HG02870 (cell line): Measurements from ENCODE around the gene VPS51.

Experiments used
- ATAC-seq: cut with Tn5 transposase; IDR thresholded peaks from one replicate; pipeline ENCODE4 v1.9.1; 2021; ENCODE audit warnings: mild to moderate bottlenecking, moderate library complexity; ENCODE audit not compliant: unreplicated experiment

Gene VPS51

GRCh38 chr11:65104628-65105027, 8.6 kb downstream of the VPS51 start:
- no peak for ATAC-seq

- ATAC-seq, result no peak
These were observed 11.1 kb downstream of the VPS51 start for GRCh38 chr11:65107078-65107477.

GRCh38 chr11:65107751-65108468, 11.9 kb downstream of the VPS51 start:
- no peak for ATAC-seq

DNA sequence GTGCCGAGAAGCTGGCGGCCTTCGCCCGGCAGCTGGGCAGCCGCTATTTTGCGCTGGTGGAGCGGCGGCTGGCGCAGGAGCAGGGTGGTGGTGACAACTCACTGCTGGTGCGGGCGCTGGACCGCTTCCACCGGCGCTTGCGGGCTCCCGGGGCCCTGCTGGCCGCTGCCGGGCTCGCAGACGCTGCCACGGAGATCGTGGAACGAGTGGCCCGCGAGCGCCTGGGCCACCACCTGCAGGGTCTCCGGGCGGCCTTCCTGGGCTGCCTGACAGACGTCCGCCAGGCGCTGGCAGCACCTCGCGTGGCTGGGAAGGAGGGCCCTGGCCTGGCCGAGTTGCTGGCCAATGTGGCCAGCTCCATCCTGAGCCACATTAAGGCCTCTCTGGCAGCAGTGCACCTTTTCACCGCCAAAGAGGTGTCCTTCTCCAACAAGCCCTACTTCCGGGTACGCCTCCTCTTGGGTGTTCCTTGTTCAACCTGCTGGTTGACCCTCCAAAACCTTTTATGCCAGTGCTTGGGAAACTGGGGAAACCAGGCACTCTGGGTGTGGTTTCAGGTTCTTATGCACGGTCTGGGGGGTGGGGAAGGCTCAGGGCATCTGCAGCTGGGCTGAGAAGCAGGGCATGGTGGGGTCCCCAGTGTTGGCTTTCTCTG, 12.6 kb downstream of the VPS51 start:
- ATAC-seq, result no peak

DNA sequence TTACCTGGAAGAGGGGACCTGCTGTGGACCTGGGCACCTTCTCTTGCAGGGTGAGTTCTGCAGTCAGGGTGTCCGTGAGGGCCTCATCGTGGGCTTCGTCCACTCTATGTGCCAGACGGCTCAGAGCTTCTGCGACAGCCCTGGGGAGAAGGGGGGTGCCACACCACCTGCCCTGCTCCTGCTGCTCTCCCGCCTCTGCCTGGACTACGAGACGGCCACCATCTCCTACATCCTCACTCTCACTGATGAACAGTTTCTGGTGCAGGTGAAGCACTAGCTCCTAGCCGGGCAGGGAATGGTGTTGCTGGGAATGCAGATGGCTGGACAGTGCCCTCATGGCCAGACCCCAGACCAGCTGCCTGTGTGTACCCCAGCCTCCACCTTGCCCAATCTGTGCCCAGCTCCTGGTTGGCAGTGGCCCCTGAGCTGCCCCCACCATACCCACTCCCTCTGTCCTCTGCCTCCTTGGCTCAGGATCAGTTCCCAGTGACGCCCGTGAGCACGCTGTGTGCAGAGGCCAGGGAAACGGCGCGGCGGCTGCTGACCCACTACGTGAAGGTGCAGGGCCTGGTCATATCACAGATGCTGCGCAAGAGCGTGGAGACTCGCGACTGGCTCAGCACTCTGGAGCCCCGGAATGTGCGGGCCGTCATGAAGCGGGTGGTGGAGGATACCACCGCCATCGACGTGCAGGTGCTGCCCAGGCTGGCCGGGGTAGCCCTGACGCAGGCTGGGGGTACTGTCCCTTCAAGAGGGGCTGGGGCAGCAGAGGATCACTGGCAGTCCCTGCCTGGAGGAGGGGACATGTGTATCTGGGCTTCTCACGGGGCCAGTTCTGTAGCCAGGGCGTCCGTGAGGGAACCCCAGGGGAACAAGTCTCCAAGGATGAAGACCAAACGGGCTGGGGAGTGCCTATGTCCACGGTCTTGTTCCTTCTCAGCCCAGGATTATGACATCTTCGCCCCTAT, 13.5 kb downstream of the VPS51 start:
- ATAC-seq, result no peak

- ATAC-seq, result no peak
These were observed 14.4 kb downstream of the VPS51 start for GRCh38 chr11:65110354-65110861.

DNA sequence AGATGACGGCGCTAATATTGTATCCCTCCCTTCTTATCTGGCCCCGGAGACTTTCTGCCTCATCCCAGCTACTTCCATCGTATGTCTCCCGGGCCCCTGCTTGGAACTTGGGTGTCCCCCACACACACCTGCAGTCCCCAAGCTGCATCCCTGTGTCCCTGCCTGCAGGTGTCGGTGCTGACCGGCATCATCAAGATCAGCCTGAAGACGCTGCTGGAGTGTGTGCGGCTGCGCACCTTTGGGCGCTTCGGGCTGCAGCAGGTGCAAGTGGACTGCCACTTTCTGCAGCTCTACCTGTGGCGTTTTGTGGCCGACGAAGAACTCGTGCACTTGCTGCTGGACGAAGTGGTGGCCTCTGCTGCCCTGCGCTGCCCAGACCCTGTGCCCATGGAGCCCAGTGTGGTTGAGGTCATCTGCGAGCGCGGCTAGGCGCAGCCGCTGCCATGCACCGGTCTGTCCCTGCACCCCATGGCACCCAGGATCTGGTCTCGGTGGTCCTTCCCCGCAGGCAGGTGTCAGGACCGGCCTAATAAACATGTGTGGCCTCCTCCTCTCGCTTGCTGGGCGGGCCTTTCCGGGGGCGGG, 15.2 kb downstream of the VPS51 start:
- no peak for ATAC-seq

GRCh38 chr11:65111744-65112545, 15.9 kb downstream of the VPS51 start, which contains the start of gene TM7SF2:
TSS of gene TM7SF2 (plus strand) at chr11:65111872. CDS start at chr11:65112016, 144 bp downstream.
- ATAC-seq, result peak; percentile 53

GRCh38 chr11:65112546-65113360, 16.7 kb downstream of the VPS51 start:
- ATAC-seq, result peak; percentile 32

GRCh38 chr11:65113361-65113756, 17.3 kb downstream of the VPS51 start:
- ATAC-seq, result no peak

GRCh38 chr11:65113839-65114238, 17.8 kb downstream of the VPS51 start:
- no peak for ATAC-seq

DNA sequence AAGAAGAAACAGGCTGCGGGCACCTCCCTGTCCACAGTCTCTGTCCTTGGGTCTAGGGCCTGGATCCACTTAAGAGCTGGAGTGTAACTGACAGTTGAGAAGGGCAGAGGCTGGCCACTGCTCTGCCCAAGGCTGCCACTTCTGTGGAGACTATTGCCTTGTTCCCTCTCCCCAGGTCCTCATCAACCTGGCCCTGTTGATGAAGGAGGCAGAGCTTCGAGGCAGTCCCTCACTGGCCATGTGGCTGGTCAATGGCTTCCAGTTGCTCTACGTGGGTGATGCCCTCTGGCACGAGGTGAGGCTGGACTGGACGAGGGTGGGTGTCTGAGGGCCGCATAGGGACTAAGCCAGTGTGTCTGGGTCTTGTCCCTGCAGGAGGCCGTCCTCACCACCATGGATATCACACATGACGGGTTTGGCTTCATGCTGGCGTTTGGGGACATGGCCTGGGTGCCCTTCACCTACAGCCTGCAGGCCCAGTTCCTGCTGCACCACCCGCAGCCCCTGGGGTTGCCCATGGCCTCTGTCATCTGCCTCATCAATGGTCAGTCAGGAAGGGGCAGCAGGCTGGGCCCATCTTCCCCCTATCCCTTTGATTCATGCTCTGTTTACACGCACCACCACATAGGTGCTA, 18.6 kb downstream of the VPS51 start:
- no peak for ATAC-seq

GRCh38 chr11:65115361-65116082, 19.5 kb downstream of the VPS51 start:
- ATAC-seq, result no peak

DNA sequence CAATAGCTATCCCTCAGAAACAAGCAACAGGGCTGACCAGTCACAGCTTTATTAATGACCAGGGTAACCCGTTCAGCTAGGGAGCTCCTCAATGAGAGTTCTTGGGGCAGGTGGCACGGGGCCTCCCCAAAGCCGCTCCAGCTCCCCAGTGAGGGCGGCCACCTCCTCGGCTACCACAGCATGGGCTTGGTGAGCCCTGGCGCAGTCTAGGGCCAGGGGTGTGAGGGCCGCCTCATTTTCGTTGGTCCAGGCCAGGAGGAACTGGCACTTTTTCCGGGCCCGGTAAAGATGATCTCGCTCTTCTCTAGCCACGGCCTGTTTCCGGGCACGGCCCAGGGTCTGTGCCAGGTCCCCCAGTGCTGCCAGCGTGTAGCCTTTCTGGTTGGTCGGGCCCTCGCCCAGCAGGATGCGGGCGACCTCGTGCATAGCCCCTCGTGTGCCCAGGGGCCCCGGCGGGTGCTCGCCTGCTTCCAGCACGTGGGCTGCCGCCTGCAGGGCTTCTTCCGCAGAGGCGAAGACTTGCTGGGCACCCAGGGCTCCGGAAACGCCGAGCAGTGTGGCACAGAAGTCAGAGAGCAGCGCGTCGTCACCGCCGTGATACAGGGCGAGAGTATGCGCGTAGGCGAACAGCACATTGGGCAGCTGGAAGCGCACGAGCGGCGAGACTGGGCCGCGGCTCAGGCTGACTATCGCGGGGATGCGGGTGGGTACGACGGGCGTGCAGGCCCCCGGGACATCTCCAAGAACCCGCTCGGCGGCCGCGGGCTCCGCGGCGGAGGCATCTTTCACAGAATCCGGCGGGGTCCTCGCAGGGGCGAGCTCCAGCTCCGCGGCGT, 20.6 kb downstream of the VPS51 start:
- ATAC-seq, result no peak

DNA sequence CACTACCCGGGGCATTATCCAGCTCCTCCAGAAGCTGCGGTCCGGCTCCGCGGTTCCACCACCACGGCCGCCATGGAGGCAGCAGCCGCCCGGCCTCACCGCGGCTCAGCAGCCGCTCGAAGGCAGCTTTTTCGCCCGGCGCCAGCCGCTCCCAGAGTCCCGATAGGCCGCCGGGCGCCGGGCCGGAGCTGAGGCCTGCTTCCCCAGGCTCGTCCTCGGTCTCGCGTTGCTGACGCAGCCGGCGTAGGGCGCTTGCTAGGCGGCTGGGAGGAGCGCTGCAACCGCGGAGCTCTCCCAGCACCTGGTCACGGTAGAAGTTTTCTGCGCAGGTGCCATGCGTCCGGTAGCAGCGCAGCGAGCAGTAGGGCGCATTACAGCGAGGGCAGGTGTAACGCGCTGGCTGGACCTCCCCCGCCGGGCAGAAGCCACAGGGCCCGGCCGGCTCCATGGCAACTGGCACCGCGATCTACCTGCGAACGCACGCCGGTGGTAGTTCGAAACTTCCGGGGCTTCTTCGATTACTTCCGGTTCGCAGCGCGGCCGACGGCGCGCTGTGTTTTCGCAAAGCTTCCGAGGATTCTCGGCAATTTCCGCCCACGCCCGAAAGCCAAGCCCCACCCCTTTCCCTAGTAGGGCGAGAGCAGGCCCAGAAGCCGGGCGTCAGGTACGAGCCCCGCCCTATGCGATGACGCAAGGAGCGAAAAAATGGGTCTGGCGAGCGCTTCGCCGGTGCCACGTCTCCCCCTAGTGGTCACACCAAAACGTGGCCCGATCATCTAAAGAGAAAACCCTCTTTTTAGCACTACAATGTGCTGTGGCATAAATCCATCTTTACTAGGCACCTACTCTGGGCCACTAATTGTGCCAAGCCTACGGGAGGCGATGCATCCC, 21.4 kb downstream of the VPS51 start, which contains the start of gene ZNHIT2:
ZNHIT2 (minus strand) TSS at position 496 of the 891 bp plus-strand sequence; CDS start at position 448, 48 bp downstream.
- peak; percentile 52 for ATAC-seq
